Naive B cell (primary cell): Measurements from ENCODE around the gene IMMT. TPM values are rescaled to one million over a fixed set of nuclear protein-coding genes. Genes with fewer than 3 reads are reported as not detected.
"Not testable (repeated sequence)": the region's sequence is repeated elsewhere in the genome, so short reads cannot be mapped to it uniquely, and the experiment has no call there.

Experiments
- ATAC-seq, 2 donors: fragments of 150-1000 bp; cut with Tn5 transposase; 2 replicates each; pipeline ENCODE4 v1.10.0; 2021; ENCODE audit warnings: low read depth in 2 of 2, mild to moderate bottlenecking in 2 of 2, moderate library complexity in 2 of 2
- DNase-seq: peaks from one replicate; pipeline ENCODE4 v3.0.0; 2022
- H3K27ac Mint-ChIP-seq, 6 donors: one replicate each; pipeline ENCODE4 v1.8.0; 2020 to 2022; ENCODE audit warnings: mild to moderate bottlenecking in 6 of 6, mixed read lengths in 6 of 6, moderate library complexity in 5 of 6, inconsistent platforms in 2 of 6
- H3K27me3 Mint-ChIP-seq, 3 donors: one replicate each; pipeline ENCODE4 v1.8.0; 2021 to 2022; ENCODE audit warnings: mixed read lengths in 3 of 3, mild to moderate bottlenecking in 1 of 3
- H3K36me3 Mint-ChIP-seq, 2 donors: one replicate each; pipeline ENCODE4 v1.8.0; 2020 to 2022; ENCODE audit warnings: mixed read lengths in 2 of 2, inconsistent platforms in 1 of 2, mild to moderate bottlenecking in 1 of 2
- H3K4me1 Mint-ChIP-seq, 3 donors: one replicate each; pipeline ENCODE4 v1.8.0; 2020 to 2022; ENCODE audit warnings: mixed read lengths in 3 of 3, inconsistent platforms in 1 of 3, mild to moderate bottlenecking in 1 of 3, moderate library complexity in 1 of 3
- H3K4me3 Mint-ChIP-seq, 8 donors: one replicate each; pipeline ENCODE4 v1.8.0; 2020 to 2022; ENCODE audit warnings: mild to moderate bottlenecking in 8 of 8, mixed read lengths in 8 of 8, moderate library complexity in 8 of 8, inconsistent platforms in 2 of 8
- H3K9me3 Mint-ChIP-seq, 7 donors: one replicate each; pipeline ENCODE4 v1.8.0; 2020 to 2022; ENCODE audit warnings: mixed read lengths in 7 of 7, mild to moderate bottlenecking in 5 of 7, inconsistent platforms in 2 of 7, moderate library complexity in 1 of 7
- polyA plus RNA-seq, 6 donors: library from polyadenylated mRNA; unstranded; fragments of 300-500 nt; fragmentation: Illumina TruSeq; gene quantifications; one replicate each; pipeline ENCODE4 v1.2.3, GENCODE V29; 2021; ENCODE audit warnings: low read depth in 6 of 6

The IMMT gene
- polyA plus RNA-seq = 10 to 100 TPM; 30.3 to 53.9 (median 39.9) TPM

DNA sequence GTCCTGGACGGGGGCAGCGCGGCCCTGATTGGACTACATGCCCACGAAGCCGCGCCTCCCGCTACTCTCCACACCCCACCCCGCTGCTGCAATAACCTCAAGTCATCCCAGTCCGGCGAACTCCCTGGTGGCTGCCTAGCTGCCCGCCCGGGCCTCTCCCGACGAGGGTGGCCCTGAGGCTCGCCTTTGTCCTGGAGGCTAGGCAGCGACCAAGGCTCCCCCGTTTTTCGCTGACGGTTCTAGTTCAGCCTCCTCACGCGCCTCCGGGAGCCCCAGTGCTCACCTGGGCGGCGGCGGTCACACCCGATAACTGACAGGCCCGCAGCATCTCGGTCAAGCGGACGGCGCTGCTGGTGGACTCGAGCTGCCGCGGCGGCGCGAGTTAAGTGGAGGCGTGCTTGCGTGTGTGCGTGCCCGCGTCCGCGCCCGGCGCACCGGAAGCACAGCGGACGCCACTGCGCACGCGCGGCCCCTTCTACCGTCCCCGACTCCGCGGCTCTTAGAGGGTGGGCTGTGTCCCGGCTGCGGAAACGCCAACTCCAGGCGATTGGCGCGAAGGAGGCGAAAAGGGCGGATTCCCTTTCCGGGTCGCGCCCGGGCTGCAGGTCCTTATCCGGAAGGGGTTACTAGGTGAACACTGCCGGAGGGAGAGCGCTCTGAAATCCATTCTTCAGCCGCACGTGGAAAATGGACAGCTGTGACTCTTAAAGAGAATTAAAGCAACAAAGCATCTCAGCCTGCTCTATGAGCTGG is at the start of gene IMMT:
Gene IMMT (minus strand): TSS at position 408 of the 753 bp plus-strand sequence. CDS start 80 bp downstream, at position 328.
- ATAC-seq = peak; percentile 88 to 92

DNA sequence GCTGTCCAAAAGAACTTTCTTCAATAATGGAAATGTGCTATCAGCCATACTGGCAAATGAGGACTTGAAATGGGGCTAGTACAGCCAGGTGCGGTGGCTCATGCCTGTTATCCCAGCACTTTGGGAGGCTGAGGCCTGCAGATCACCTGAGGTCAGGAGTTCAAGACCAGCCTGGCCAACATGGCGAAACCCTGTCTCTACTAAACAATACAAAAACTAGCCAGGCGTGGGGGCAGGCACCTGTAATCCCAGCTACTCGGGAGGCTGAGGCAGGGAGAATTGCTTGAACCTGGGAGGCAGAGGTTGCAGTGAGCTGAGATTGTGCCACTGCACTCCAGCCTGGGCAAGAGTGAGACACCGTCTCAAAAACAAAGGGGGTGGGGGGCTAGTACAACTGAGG is 49.5 kb upstream of the IMMT start:
- not testable (repeated sequence) for H3K27me3 Mint-ChIP-seq, H3K9me3 Mint-ChIP-seq, ATAC-seq, DNase-seq, H3K36me3 Mint-ChIP-seq
- peak overlapping the region in 1 of 6 donors; percentile 47 for H3K27ac Mint-ChIP-seq
- H3K4me3 Mint-ChIP-seq = peak overlapping the region in 1 of 8 donors; percentile 67
- H3K4me1 Mint-ChIP-seq = peaks cover 39 to 56% (median 49%) of the 10 kb centered on the region in 3 donors

More for the DNA sequence above, at the start of gene IMMT:
- DNase-seq = peak; percentile 88
- H3K4me3 Mint-ChIP-seq = peak within 1 kb of the TSS; percentile 86 to 98 (median 95)
- H3K9me3 Mint-ChIP-seq = no peaks in the 10 kb centered on the region
- peak within 1 kb of the TSS; percentile 91 to 97 (median 93) for H3K27ac Mint-ChIP-seq
- no peaks in the 10 kb centered on the region for H3K36me3 Mint-ChIP-seq
- no peaks in the 10 kb centered on the region for H3K27me3 Mint-ChIP-seq
- H3K4me1 Mint-ChIP-seq = peaks cover 34 to 70% (median 55%) of the 10 kb centered on the region in 3 donors

DNA sequence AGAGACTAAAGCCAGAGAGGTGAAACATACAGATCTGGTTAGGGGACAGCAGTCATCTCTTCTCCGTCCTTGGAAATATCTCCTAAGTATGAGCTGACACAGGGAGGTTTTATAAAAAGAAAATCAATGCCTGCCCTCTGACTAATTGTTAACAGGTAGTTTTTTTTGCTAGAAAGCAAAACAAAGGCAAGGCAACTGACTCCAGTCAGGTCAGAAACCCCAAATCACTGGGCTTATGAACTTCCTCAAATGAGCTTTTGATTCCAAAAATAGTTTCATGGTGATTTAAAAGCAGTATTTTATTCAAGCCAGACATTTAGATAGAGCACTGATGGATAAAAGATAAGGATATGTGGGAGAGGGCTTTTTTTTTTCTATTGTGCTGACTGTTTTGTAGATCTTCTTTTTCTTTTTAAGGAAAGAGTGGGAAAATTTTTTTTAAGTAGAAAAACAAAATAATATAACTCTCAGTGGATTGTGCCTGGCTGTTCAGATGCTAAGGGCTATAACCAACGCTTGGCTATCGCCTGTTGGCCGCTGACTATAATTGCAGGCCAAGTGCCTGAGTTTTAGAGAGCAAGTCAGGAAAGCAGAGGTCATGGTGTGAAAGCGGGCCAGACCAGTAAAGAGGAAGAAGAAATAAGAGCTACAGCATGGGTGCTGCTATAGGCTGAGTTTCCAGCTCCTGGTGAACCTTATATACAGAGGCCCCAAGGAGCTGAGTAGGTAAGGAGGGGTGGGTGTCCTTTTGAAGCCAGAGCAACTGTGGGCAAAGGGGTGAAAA is 48.9 kb upstream of the IMMT start:
- DNase-seq (peak; percentile 57), ATAC-seq (peak; percentile 82 to 83)
- Mint-ChIP-seq H3K4me1 (peaks cover 40 to 63% (median 55%) of the 10 kb centered on the region in 3 donors), H3K27me3 (no peaks in the 10 kb centered on the region), H3K36me3 (no peaks in the 10 kb centered on the region), H3K9me3 (peaks cover 0 to 2% (median 0%) of the 10 kb centered on the region in 7 donors), H3K27ac (peak overlapping the region in 4 of 6 donors; percentile 0 to 57 (median 28)), H3K4me3 (peak overlapping the region in 5 of 8 donors; percentile 12 to 67 (median 38))

- H3K9me3 Mint-ChIP-seq = peaks cover 0 to 2% (median 0%) of the 10 kb centered on the region in 7 donors
- H3K36me3 Mint-ChIP-seq = no peaks in the 10 kb centered on the region
- DNase-seq = no peak
- peaks cover 0 to 5% (median 0%) of the 10 kb centered on the region in 3 donors for H3K27me3 Mint-ChIP-seq
- peak overlapping the region in 3 of 6 donors; percentile 57 to 90 (median 65) for H3K27ac Mint-ChIP-seq
- H3K4me1 Mint-ChIP-seq = peaks cover 44 to 71% (median 63%) of the 10 kb centered on the region in 3 donors
- peak overlapping the region in 2 of 8 donors; percentile 1 to 67 for H3K4me3 Mint-ChIP-seq
- ATAC-seq = no peak
These were observed 48.0 kb upstream of the IMMT start for GRCh38 chr2:86243272-86243671.

DNA sequence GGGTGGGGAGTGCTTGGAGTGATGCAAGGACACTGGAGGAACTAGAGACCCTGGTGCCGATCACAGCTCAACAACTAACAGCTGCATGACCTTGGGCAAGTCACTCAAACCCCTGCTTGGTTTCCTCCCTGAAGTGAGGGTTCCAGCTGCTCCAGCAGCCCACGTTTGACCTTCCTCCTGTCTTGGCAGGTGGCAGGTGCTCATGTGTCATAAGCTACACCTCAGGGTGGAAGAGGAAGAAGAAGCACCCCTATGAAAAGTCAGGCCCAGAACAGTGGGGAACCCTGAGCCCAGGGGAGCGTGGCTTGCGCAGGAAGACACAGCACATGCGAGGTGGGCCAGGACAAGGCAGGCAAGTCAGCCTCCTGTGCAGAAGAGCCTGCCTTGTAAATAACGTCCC is 46.3 kb upstream of the IMMT start:
- Mint-ChIP-seq H3K27ac (peak overlapping the region in 3 of 6 donors; percentile 36 to 87 (median 75)), H3K4me1 (peaks cover 52 to 79% (median 70%) of the 10 kb centered on the region in 3 donors), H3K27me3 (peaks cover 0 to 5% (median 0%) of the 10 kb centered on the region in 3 donors), H3K9me3 (peaks cover 0 to 2% (median 0%) of the 10 kb centered on the region in 7 donors), H3K36me3 (no peaks in the 10 kb centered on the region), H3K4me3 (peak overlapping the region in 2 of 8 donors; percentile 27 to 35)
- DNase-seq = peak; percentile 15
- no peak for ATAC-seq

GRCh38 chr2:86240251-86240650 is 45.0 kb upstream of the IMMT start:
- no peaks in the 10 kb centered on the region for H3K36me3 Mint-ChIP-seq
- H3K4me3 Mint-ChIP-seq = no peak overlapping the region
- peaks cover 0 to 4% (median 0%) of the 10 kb centered on the region in 7 donors for H3K9me3 Mint-ChIP-seq
- H3K27me3 Mint-ChIP-seq = peaks cover 0 to 5% (median 0%) of the 10 kb centered on the region in 3 donors
- H3K27ac Mint-ChIP-seq = peak overlapping the region in 5 of 6 donors; percentile 1 to 81 (median 16)
- peaks cover 52 to 80% (median 70%) of the 10 kb centered on the region in 3 donors for H3K4me1 Mint-ChIP-seq
- ATAC-seq (no peak), DNase-seq (no peak)

DNA sequence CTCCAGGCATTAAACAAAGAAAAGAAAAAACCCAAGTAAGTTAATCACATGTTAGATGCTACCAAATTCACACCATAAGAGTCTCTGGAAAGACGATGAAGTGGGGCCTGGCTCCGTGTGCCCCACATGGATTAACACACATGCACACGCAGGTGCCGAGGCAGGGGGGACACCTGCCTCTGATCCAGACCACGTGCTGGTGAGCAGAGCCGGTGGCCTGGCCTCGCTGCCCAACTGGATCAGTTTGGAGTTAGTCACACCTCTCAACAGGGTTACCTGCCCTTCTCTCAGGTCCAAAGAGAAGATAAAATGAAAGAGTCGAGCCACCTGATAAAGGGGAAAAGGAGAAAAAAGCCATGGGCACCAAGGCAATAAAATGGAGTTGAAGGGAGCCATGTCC is 44.5 kb upstream of the IMMT start:
- peaks cover 0 to 5% (median 0%) of the 10 kb centered on the region in 3 donors for H3K27me3 Mint-ChIP-seq
- ATAC-seq = no peak
- no peak for DNase-seq
- H3K36me3 Mint-ChIP-seq = no peaks in the 10 kb centered on the region
- H3K9me3 Mint-ChIP-seq = peaks cover 0 to 4% (median 0%) of the 10 kb centered on the region in 7 donors
- no peak overlapping the region for H3K4me3 Mint-ChIP-seq
- peaks cover 52 to 75% (median 69%) of the 10 kb centered on the region in 3 donors for H3K4me1 Mint-ChIP-seq
- peak overlapping the region; percentile 3 to 87 (median 37) for H3K27ac Mint-ChIP-seq

DNA sequence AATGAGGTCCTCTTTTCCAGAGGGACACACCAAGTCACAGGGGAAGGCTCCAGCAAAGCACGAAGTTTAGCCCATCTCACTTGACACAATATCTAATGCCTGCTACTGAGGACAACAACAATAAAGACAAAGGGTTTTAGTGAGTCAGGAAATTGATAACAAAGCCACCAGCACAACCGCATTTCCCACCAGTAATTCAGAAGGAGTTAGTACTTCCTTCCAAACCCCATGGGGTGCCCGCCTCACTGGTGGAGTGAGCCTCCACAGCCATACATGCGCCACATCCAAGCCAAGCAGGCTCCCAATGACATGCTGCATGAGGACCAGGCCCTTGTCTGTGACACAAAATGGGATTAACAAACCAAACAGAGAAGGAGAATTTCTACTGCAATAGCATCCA is 44.1 kb upstream of the IMMT start:
- peaks cover 0 to 4% (median 0%) of the 10 kb centered on the region in 7 donors for H3K9me3 Mint-ChIP-seq
- no peaks in the 10 kb centered on the region for H3K36me3 Mint-ChIP-seq
- DNase-seq (no peak), ATAC-seq (no peak)
- H3K4me3 Mint-ChIP-seq = peak overlapping the region in 1 of 8 donors; percentile 61
- H3K4me1 Mint-ChIP-seq = peaks cover 48 to 71% (median 65%) of the 10 kb centered on the region in 3 donors
- peak overlapping the region; percentile 14 to 87 (median 54) for H3K27ac Mint-ChIP-seq
- H3K27me3 Mint-ChIP-seq = peaks cover 0 to 5% (median 0%) of the 10 kb centered on the region in 3 donors

GRCh38 chr2:86238354-86238753 is 43.1 kb upstream of the IMMT start:
- no peaks in the 10 kb centered on the region for H3K36me3 Mint-ChIP-seq
- H3K4me3 Mint-ChIP-seq = peak overlapping the region in 6 of 8 donors; percentile 17 to 79 (median 28)
- peaks cover 43 to 61% (median 55%) of the 10 kb centered on the region in 3 donors for H3K4me1 Mint-ChIP-seq
- H3K27me3 Mint-ChIP-seq = peaks cover 0 to 5% (median 0%) of the 10 kb centered on the region in 3 donors
- DNase-seq = peak; percentile 82
- H3K9me3 Mint-ChIP-seq = peaks cover 0 to 3% (median 0%) of the 10 kb centered on the region in 7 donors
- peak; percentile 97 for ATAC-seq
- H3K27ac Mint-ChIP-seq = peak overlapping the region; percentile 35 to 95 (median 86)

- H3K4me1 Mint-ChIP-seq = peaks cover 33 to 50% (median 43%) of the 10 kb centered on the region in 3 donors
- peaks cover 0 to 3% (median 0%) of the 10 kb centered on the region in 7 donors for H3K9me3 Mint-ChIP-seq
- no peak for DNase-seq
- no peak for ATAC-seq
- H3K27me3 Mint-ChIP-seq = peaks cover 0 to 5% (median 0%) of the 10 kb centered on the region in 3 donors
- H3K4me3 Mint-ChIP-seq = peak overlapping the region in 2 of 8 donors; percentile 18 to 49
- H3K27ac Mint-ChIP-seq = peak overlapping the region in 4 of 6 donors; percentile 62 to 91 (median 72)
- no peaks in the 10 kb centered on the region for H3K36me3 Mint-ChIP-seq
These were observed 41.9 kb upstream of the IMMT start for GRCh38 chr2:86237172-86237571.

- Mint-ChIP-seq H3K9me3 (peaks cover 0 to 3% (median 0%) of the 10 kb centered on the region in 7 donors), H3K36me3 (no peaks in the 10 kb centered on the region), H3K27me3 (peaks cover 0 to 5% (median 0%) of the 10 kb centered on the region in 3 donors), H3K4me3 (no peak overlapping the region), H3K4me1 (peaks cover 22 to 36% (median 30%) of the 10 kb centered on the region in 3 donors), H3K27ac (peak overlapping the region in 1 of 6 donors; percentile 70)
- ATAC-seq (no peak), DNase-seq (no peak)
These were observed 40.1 kb upstream of the IMMT start for GRCh38 chr2:86235196-86235980.

GRCh38 chr2:86234563-86235131 is 39.4 kb upstream of the IMMT start:
- Mint-ChIP-seq H3K9me3 (peaks cover 0 to 3% (median 0%) of the 10 kb centered on the region in 7 donors), H3K27me3 (peaks cover 0 to 5% (median 0%) of the 10 kb centered on the region in 3 donors), H3K4me1 (peaks cover 15 to 35% (median 27%) of the 10 kb centered on the region in 3 donors), H3K4me3 (no peak overlapping the region), H3K27ac (peak overlapping the region in 1 of 6 donors; percentile 4), H3K36me3 (no peaks in the 10 kb centered on the region)
- ATAC-seq (no peak), DNase-seq (no peak)
